CD14-positive monocyte (primary cell): Measurements from ENCODE around the gene SLC22A3. TPM values are rescaled to one million over a fixed set of nuclear protein-coding genes. Genes with fewer than 3 reads are reported as not detected.

Source experiments
- DNase-seq, 3 donors: peaks; one replicate each; pipeline ENCODE4 v3.0.0-alpha.2; 2011 to 2022
- H2AFZ ChIP-seq: 2 replicates; pipeline ENCODE4 v1.6.0; 2012; ENCODE audit warnings: mild to moderate bottlenecking, low read depth, low read length, inconsistent platforms; ENCODE audit not compliant: insufficient read depth, poor library complexity, severe bottlenecking
- H3K27ac ChIP-seq, 2 donors: 1 replicate in 1 of 2; 2 replicates in 1 of 2; pipeline ENCODE4 v1.5.1; 2012 to 2013; ENCODE audit warnings: low read length in 2 of 2, control low read depth in 1 of 2, inconsistent platforms in 1 of 2, low read depth in 1 of 2, mild to moderate bottlenecking in 1 of 2
- H3K27me3 ChIP-seq, 2 donors: one replicate each; pipeline versions ENCODE4 v1.6.0 to v1.6.1; 2011 to 2013; ENCODE audit warnings: low read length in 2 of 2; ENCODE audit not compliant: control insufficient read depth in 2 of 2, insufficient read depth in 2 of 2
- H3K36me3 ChIP-seq, 2 donors: replicated peaks in 1 of 2; 1 replicate in 1 of 2; 2 replicates in 1 of 2; pipeline versions ENCODE4 v1.5.1 to v1.6.1; 2012 to 2013; ENCODE audit warnings: low read length in 2 of 2, control low read depth in 1 of 2, inconsistent platforms in 1 of 2, mild to moderate bottlenecking in 1 of 2; ENCODE audit not compliant: insufficient read depth in 2 of 2, control insufficient read depth in 1 of 2
- H3K4me1 ChIP-seq, 2 donors: 1 replicate in 1 of 2; 2 replicates in 1 of 2; pipeline versions ENCODE4 v1.5.1 to v1.6.1; 2012 to 2013; ENCODE audit warnings: low read length in 2 of 2, control low read depth in 1 of 2, inconsistent platforms in 1 of 2, mild to moderate bottlenecking in 1 of 2, moderate library complexity in 1 of 2; ENCODE audit not compliant: insufficient read depth in 2 of 2, control insufficient read depth in 1 of 2
- H3K4me2 ChIP-seq: replicated peaks from 2 replicates; pipeline ENCODE3; 2012; ENCODE audit warnings: low read length, moderate library complexity, mild to moderate bottlenecking; ENCODE audit not compliant: poor library complexity, severe bottlenecking; ENCODE audit errors: extremely low read depth
- H3K4me3 ChIP-seq, 3 experiments: fragments of 200-600 bp in 1 of 3; sonication (generic) in 1 of 3; replicated peaks in 1 of 3; 1 replicate in 2 of 3; 2 replicates in 1 of 3; pipeline ENCODE4 v1.5.1; 2011 to 2013; ENCODE audit warnings: low read length in 3 of 3, mild to moderate bottlenecking in 3 of 3, control low read depth in 2 of 3, low read depth in 2 of 3, inconsistent platforms in 1 of 3, moderate library complexity in 1 of 3
- H3K79me2 ChIP-seq: 2 replicates; pipeline ENCODE4 v1.6.0; 2012; ENCODE audit warnings: mild to moderate bottlenecking, control low read depth, inconsistent platforms, low read length, moderate library complexity; ENCODE audit not compliant: insufficient read depth
- H3K9ac ChIP-seq: 2 replicates; pipeline ENCODE4 v1.6.0; 2017; ENCODE audit warnings: low read length, mild to moderate bottlenecking; ENCODE audit not compliant: insufficient read depth, poor library complexity, severe bottlenecking
- H3K9me3 ChIP-seq, 2 donors: replicated peaks in 1 of 2; 1 replicate in 1 of 2; 2 replicates in 1 of 2; pipeline versions ENCODE4 v1.5.1 to v1.6.1; 2012 to 2013; ENCODE audit warnings: low read length in 2 of 2, control low read depth in 1 of 2; ENCODE audit not compliant: control insufficient read depth in 1 of 2, insufficient read depth in 1 of 2
- H4K20me1 ChIP-seq: 2 replicates; pipeline ENCODE4 v1.6.0; 2012; ENCODE audit warnings: mild to moderate bottlenecking, low read length, control low read depth, moderate library complexity; ENCODE audit not compliant: insufficient read depth
- H3K27ac Mint-ChIP-seq, 7 donors: one replicate each; pipeline ENCODE4 v1.8.0; 2020; ENCODE audit warnings: mild to moderate bottlenecking in 7 of 7, mixed read lengths in 7 of 7, moderate library complexity in 6 of 7, inconsistent platforms in 2 of 7
- H3K27me3 Mint-ChIP-seq, 3 donors: one replicate each; pipeline ENCODE4 v1.8.0; 2021 to 2022; ENCODE audit warnings: low read depth in 3 of 3, mild to moderate bottlenecking in 3 of 3, mixed read lengths in 3 of 3, moderate library complexity in 3 of 3, inconsistent platforms in 1 of 3
- H3K36me3 Mint-ChIP-seq, 2 donors: one replicate each; pipeline ENCODE4 v1.8.0; 2020; ENCODE audit warnings: mixed read lengths in 2 of 2, inconsistent platforms in 1 of 2, mild to moderate bottlenecking in 1 of 2
- H3K4me1 Mint-ChIP-seq: one replicate; pipeline ENCODE4 v1.8.0; 2020; ENCODE audit warnings: mild to moderate bottlenecking, mixed read lengths
- H3K4me3 Mint-ChIP-seq, 2 donors: one replicate each; pipeline ENCODE4 v1.8.0; 2020; ENCODE audit warnings: mild to moderate bottlenecking in 2 of 2, mixed read lengths in 2 of 2, moderate library complexity in 1 of 2
- H3K9me3 Mint-ChIP-seq, 7 donors: one replicate each; pipeline ENCODE4 v1.8.0; 2020 to 2022; ENCODE audit warnings: mixed read lengths in 7 of 7, mild to moderate bottlenecking in 6 of 7, moderate library complexity in 6 of 7, inconsistent platforms in 2 of 7
- WGBS: methylation state at CpG from one replicate; pipeline ENCODE4 v1.1.5; 2013; ENCODE audit warnings: missing lambda C conversion rate; ENCODE audit not compliant: insufficient coverage; 5-methylcytosine and 5-hydroxymethylcytosine counted together
- intact Hi-C, 2 donors: fragments of 100-400 bp; cut with micrococcal nuclease; formaldehyde crosslinking; loops; one replicate each; pipeline versions ENCODE4 v1.15.0 to v1.15.1; 2023
- polyA plus RNA-seq, 3 donors: library from polyadenylated mRNA; depleted of rRNA in 1 of 3; unstranded in 2 of 3; stranded (reverse) in 1 of 3; fragments of 300-500 nt in 2 of 3; fragments of >200 nt in 1 of 3; fragmentation: Illumina TruSeq in 2 of 3; gene quantifications; 1 replicate in 2 of 3; 2 replicates in 1 of 3; pipeline ENCODE4 v1.2.3, GENCODE V29; 2012 to 2021
- TF ChIP-seq, protein P1 (sequence below): fragments of 200-600 bp; IDR thresholded peaks from one replicate; pipeline ENCODE4 v1.8.0; 2022; ENCODE audit warnings: antibody characterized with exemption, mild to moderate bottlenecking

Gene SLC22A3
- polyA plus RNA-seq, 3 donors: not detected

DNA sequence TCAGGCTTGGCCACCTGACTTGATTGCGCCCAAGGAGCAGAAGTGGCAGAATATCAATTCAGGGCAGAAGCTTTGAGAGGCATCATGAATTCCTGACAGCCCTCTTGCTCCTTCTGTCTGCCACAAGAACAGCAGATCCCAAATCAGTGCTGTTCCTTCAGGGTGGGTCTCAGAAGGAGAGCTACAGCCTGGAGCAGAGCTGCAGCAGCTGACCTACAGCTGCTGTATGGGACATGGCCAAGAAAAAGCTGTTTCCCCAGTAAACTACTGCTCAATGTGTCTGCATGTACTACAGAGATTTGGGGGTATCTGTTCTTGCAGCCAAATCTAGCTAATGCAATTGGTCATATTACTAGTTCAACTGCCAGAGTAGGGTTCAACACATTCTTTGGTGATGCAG is 69.0 kb downstream of the SLC22A3 start:
- Mint-ChIP-seq H3K36me3 (no peaks in the 10 kb centered on the region), H3K4me3 (no peak overlapping the region), H3K27me3 (peaks cover 3 to 13% (median 9%) of the 10 kb centered on the region in 3 donors), H3K9me3 (peaks cover 0 to 9% (median 3%) of the 10 kb centered on the region in 7 donors), H3K4me1 (no peaks in the 10 kb centered on the region), H3K27ac (no peak overlapping the region)
- DNase-seq: no peak
- no CpG with 5 or more reads among the region's 1 CpG for WGBS
- Histone ChIP-seq H3K36me3 (no peaks in the 10 kb centered on the region), H3K27ac (no peak overlapping the region), H3K4me3 (no peak overlapping the region), H3K27me3 (peaks cover 2 to 6% of the 10 kb centered on the region in 2 donors), H3K4me2 (no peak overlapping the region), H3K79me2 (no peaks in the 10 kb centered on the region), H2AFZ (no peak overlapping the region), H4K20me1 (no peaks in the 10 kb centered on the region), H3K9ac (no peak overlapping the region), H3K9me3 (no peaks in the 10 kb centered on the region), H3K4me1 (no peaks in the 10 kb centered on the region)
- intact Hi-C loops: no loop called here
- TF ChIP-seq, protein P1, sequence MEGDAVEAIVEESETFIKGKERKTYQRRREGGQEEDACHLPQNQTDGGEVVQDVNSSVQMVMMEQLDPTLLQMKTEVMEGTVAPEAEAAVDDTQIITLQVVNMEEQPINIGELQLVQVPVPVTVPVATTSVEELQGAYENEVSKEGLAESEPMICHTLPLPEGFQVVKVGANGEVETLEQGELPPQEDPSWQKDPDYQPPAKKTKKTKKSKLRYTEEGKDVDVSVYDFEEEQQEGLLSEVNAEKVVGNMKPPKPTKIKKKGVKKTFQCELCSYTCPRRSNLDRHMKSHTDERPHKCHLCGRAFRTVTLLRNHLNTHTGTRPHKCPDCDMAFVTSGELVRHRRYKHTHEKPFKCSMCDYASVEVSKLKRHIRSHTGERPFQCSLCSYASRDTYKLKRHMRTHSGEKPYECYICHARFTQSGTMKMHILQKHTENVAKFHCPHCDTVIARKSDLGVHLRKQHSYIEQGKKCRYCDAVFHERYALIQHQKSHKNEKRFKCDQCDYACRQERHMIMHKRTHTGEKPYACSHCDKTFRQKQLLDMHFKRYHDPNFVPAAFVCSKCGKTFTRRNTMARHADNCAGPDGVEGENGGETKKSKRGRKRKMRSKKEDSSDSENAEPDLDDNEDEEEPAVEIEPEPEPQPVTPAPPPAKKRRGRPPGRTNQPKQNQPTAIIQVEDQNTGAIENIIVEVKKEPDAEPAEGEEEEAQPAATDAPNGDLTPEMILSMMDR: no peak

DNA sequence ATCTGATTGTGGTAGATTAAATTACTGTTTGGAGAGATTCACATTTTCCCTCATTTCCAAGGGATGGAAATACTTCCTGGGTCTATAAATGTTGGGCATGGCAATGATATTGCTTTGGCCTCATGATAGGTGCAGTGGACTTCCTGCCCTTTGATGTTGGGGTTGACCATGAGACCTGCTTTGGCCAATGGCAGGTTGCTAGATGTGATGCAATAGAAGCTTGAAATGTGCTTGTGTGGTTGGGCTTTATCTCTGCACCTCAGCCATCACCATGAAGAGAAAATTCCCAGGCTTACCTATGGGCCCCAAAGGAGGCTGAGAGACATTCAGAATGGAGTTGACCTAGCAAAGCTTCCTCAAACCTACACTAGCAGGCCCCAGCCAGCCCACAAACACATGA is 69.4 kb downstream of the SLC22A3 start:
- peaks cover 0 to 9% (median 3%) of the 10 kb centered on the region in 7 donors for H3K9me3 Mint-ChIP-seq
- H3K27me3 Mint-ChIP-seq: peaks cover 3 to 13% (median 9%) of the 10 kb centered on the region in 3 donors
- no peak overlapping the region for H3K4me3 ChIP-seq
- no peak overlapping the region for H3K27ac ChIP-seq
- no peaks in the 10 kb centered on the region for H3K4me1 Mint-ChIP-seq
- no peak overlapping the region for H2AFZ ChIP-seq
- intact Hi-C loops: no loop called here
- no peaks in the 10 kb centered on the region for H3K79me2 ChIP-seq
- no peak overlapping the region for H3K4me2 ChIP-seq
- no peaks in the 10 kb centered on the region for H4K20me1 ChIP-seq
- no peak overlapping the region for H3K4me3 Mint-ChIP-seq
- no peaks in the 10 kb centered on the region for H3K36me3 Mint-ChIP-seq
- TF ChIP-seq, protein P1: no peak
- H3K27me3 ChIP-seq: peaks cover 2 to 6% of the 10 kb centered on the region in 2 donors
- H3K9me3 ChIP-seq: no peaks in the 10 kb centered on the region
- no peak for DNase-seq
- no peak overlapping the region for H3K9ac ChIP-seq
- H3K36me3 ChIP-seq: no peaks in the 10 kb centered on the region
- H3K27ac Mint-ChIP-seq: no peak overlapping the region
- H3K4me1 ChIP-seq: no peaks in the 10 kb centered on the region
